Hematopoietic multipotent progenitor cell treated with erythropoietin and hydrocortisone succinate and interleukin-3 and kit ligand, for 4 days (in vitro differentiated cells): ENCODE results near the gene ARID1B.

ENCODE experiments used
- DNase-seq: peaks from one replicate; pipeline ENCODE4 v3.0.0-alpha.2; 2015

The ARID1B gene

DNA sequence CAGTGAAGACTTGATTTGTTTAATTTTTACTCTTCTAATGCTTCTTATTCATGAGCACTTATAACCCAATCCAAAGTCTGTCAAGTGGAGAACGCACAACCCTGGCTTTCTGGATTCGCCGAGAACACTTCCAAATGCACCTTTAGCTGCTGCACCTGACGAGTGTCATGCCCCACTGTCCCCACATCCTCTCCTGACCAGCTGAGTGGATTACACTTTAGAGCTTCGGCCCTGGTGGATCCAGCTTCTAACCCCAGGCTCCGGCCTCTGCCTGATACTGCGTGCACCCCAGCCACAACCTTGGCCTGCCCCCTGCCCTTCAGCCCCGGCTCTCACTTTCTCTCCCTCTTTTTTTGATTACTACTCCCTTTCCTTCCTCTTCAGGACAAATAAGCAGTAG, 287.3 kb downstream of the ARID1B start:
- no peak for DNase-seq

DNA sequence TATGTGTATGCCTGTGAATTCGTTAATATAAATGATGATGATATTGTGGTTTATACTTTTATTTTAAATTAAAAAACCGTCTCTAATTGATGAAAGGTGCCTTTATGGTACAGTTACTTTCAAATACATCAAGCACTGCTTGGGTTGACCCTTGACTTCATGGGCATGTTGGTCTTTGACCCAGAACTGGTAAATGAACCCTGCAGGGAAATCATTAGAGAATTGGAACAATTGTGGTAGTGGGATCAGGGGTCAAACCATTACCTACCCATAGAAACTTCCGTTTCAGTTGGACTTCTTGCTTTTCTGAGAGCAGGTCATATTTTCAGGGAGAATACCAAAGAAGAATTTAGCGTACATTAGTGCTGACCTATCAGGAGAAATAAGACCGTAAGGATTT, 288.2 kb downstream of the ARID1B start:
- DNase-seq: no peak

DNA sequence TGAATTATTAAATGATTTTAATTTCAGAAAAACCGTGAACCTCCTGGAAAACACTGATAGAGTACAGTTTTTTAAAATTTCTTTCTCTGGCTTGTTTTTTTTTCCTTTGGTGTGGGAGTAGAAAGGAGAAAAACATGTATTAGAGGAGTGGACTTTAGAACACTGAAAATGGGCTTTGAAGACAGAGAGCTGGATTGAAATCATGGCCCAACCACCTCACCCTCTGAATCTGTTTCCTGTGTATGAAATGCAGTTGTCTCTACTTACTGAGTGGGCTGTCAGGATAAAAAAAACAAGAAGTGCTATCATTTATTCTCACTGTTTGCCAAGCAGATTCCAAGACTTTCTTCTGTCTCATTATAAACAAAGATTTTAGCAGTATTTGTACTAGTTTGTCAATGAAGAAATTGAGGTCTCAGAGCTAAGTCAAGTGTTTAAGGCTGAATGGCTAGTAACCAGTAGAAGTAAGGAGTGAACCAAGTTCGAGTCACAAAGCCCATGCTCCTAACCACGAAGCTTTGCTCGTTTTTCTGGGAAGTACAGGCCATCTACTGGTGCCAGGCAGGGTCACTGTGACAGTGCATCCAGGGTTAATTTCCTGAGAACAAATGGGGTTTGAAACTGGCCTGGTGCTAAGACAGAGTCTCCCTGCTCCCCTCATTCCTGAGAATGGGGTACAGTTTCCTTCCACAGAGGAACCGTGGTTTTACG, 289.8 kb downstream of the ARID1B start:
- peak; percentile 64 for DNase-seq

- no peak for DNase-seq
Observed at GRCh38 chr6:157067507-157067906, 290.3 kb downstream of the ARID1B start.

- no peak for DNase-seq
Observed at GRCh38 chr6:157068691-157069324, 291.6 kb downstream of the ARID1B start.

DNA sequence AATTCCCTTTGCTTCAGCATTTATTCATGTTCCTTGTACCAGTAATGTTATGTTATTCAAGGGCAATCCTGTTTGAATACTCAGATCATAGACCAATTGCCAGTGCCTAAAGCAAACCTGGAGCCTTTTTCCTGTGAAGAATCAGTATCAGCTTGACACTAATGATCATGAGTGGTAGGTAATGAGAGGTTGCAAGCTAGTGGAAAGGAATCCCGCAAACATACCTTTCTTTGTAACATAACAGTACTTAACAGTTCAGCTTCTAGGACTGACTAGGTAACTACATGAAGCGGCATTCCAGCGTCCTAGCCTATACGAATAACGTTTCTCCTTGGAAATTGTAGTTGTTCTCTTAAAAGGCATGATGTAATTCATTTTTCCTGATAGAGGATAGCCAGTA, 292.4 kb downstream of the ARID1B start:
- no peak for DNase-seq

DNA sequence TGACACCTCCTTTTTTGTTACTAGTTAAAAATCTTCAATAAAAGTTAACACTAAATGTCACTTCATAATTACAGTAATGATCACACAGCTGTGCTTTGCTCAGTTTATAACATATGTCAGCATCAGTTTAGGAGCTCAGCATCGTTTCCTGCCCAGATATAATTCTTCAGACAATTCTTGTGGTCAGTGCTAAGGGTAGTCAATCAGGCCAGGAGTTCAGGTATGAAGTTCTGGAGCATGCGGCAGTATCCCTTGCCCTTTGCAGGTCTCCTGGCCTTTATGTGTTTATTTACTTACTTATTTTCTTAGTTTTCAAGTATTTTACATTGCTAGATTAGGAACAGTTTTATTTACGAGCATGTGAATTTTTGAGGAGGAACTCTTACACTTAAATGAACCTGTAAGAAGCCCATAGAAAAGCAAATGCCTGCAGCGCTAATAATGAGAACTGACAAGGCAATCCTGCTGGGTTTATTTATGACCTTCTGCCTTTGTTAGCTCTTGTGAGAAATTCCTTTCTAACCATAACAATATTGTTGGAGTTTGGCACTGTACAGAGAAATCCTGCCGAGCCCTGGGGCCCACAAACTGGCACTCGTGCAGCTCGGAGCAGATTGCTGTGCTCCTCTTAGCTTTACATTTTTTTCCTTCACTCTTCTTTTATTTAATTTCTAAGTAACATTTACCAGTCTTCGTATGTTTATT, 293.4 kb downstream of the ARID1B start:
- DNase-seq: no peak

DNA sequence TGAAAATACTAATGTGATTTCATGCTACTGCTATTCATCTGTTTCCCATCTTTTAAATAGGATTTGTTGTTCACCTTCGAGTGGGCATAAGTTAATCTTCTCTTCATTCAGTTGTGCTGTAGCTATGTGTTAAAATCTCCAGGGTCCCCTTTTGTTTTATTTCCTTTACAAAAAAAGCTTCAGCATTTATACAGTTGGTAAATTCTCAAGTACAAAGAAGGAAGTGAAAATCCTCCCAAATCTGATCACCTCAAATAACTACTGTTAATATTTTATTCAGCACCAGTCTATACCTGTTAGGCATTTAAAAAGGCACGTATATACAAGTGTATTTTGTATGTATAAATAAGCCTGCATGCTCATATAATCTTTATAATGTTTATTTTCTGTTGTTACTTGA, 294.9 kb downstream of the ARID1B start:
- no peak for DNase-seq

DNA sequence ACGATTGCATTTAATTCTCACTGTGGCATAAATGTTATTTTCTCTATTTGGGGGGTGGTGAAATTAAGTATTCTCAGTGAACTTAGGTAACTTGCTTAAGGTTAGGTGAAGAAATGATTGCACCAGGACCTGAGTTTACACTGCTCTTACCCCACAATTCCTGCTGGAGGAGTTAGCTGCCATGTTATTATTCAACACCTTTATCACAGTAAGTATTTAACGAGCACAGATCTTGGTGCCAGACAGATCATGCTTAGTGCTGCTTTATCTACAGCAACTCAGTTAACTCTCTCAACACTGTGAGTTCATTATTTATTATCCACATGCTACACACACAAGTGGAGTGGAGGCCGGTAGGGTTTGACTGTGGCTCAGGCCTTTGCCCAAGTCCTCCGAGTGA, 296.4 kb downstream of the ARID1B start:
- no peak for DNase-seq

DNA sequence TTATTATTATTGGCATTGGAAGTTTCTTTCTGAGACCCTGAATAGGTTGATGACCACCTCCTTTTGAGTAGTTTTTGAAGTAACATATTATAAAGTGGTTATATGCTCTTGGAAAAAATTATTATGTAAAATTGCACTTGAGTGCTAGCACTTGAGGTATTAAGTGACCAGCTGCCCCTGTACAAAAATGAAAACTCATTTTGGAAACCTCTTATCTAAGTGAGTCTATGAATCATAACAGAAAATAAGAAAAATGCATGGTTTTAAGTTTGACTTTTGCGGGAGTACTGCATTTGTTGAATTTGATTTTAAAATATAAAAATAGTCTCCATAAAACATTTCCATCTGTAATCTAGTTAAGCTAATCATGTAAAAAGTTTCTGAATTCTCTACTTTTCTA, 297.8 kb downstream of the ARID1B start:
- no peak for DNase-seq

DNA sequence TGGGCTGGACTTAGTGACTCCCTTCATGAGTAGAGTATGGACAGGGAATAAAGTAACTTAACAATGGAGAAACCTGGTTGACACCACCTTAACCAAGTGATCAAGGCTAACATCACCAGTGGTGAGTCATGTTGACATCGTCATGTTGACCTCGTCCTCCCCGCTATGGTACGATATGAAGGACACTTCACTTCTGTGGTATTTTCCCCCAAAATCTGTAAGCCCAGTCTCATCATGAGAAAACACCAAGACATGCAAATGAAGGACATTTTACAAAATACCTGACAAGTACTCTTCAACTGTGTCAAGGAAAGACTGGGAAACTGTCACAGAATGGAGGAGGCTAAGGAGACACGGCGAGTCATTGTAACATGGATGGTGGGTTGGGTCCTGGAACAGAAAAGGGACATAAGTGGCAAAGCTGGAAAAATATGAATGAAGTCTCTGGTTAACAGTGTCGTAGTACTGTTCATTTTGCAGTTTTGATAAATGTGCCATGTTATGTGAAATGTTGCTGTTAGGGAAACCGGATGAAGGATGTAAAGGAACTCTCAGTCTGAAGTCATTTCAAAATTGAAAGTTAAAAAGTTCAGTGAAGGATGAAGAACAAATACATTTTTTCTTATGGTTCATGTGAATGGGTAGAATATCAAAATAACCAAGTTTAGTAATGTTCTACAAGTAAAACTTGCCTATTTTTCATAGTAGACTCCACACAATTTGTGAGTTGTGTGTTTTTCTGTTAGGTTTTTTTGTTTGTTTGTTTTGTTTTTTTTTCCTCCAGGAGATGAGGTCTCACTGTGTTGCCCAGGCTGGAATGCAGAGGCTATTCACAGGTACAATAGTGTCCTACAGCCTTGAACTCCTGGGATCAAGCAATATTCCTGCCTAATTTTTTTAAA, 298.6 kb downstream of the ARID1B start:
- no peak for DNase-seq

GRCh38 chr6:157076451-157076822, 299.3 kb downstream of the ARID1B start:
- DNase-seq: no peak

DNA sequence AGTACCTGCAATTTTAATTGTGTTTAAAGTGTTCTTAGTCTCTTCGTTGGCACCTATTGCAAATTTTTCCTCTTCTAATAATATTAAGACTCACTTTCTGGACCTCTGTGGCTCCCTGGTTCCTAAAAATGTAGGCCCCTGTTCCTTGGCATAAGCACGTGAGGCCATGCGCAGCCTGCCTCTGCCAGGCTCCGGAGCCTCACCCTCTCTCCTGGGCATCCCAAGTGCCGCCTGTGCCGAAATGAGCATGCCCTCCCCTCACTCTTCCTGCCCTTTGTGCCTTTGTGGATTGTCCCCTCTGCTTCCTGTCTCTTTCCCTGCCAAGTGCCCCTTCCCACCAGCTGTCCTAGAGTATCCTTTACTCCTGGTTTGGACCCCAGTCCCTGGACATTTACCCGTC, 300.1 kb downstream of the ARID1B start:
- DNase-seq: no peak

- DNase-seq: no peak
Observed at GRCh38 chr6:157078326-157078725, 301.1 kb downstream of the ARID1B start.

DNA sequence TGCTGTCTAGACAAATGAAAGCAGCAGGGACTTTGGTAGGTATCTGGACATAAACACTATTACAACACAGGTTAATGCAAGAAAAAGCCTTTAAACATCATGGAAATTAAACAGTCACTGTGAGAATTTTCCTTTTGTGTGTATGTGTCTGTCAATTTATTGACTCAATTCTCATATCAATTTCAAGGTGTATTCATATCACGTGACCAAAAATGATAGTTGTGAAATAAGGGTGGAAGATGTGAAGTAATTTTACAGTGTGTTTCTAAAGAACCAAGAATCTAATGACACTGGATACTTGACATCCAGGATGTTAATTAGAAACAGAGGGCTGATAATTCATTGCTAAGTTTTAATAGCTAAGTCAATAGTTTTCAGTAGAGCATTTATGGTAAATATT, 302.1 kb downstream of the ARID1B start:
- no peak for DNase-seq

DNA sequence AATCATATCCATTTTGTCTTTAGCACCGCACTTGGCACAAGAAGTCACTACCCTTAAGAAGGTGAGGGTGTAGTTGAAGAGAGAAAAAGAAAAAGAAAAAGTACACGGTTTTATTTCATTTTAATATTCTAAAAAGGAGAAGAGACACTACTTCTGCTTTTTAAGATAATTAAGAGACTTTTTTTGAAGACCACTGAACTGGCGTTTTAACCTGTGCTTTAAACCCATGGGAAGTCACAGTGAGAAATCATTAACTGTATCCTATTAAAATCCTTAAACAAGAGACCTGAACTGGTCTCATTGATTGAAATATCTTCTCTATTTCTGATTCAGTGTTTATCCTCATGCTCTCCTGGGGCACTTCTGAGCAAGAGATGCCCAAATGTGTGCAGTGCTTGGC, 302.6 kb downstream of the ARID1B start:
- DNase-seq: peak; percentile 38

DNA sequence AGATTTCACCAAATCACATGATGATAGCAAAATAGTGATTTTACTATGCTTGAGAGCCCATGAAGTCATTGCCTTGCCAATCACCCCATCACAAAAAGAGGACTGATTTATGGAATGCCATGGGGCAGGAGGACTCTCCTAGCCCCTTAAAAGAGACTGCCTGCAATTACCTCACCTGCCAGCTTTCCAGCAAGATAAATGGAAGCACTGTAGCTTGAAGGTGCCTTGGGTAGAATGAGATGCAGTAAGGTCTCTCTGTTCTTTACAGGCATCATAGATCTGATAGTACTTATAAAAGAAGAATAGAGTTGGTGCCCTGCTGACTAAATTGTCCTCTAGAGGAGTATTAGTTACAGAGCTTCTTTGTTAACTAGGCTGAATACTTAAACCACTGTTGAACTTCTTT, 303.8 kb downstream of the ARID1B start:
- DNase-seq: no peak

GRCh38 chr6:157083343-157083742, 306.2 kb downstream of the ARID1B start:
- DNase-seq: no peak

- DNase-seq: no peak
Observed at GRCh38 chr6:157086632-157087031, 309.5 kb downstream of the ARID1B start.

DNA sequence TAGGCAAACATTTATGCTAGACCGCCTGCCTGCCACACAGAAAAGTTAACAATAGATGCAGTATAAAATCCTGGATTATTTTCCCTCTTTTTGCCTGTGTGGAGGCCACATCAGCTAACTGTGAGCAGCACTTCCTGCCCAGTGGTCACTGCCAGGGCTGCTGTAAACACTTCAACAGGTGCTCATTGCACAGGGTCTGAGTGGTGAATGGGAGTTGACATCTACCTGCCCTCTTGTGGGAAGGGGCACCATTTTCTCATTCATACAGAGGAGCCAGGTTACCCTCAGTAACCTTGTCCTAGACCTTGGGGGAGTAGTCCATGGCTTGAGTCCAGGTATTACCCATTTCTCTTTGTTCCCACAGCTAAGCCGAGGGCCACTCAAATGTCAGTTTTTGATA, 310.8 kb downstream of the ARID1B start:
- no peak for DNase-seq

GRCh38 chr6:157088841-157089240, 311.7 kb downstream of the ARID1B start:
- DNase-seq: no peak

DNA sequence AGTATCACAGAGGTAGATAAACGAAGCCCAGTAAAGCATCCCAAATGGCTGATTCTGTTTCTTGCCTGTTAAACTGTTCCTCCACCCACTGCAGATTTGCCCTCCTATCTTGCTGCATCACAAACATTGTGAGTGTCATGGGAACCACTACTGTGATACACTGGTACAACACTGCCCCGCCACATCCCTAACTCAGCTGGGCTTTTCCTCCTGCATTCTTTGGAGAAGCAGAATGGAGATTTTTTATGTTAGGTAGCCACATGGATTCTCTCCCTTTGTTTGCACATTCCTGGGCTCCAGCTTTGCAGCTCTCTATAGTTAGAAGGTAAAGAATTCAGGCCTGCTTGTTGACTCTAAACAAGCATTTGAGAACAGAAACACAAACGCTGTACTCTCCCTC, 312.1 kb downstream of the ARID1B start:
- no peak for DNase-seq

DNA sequence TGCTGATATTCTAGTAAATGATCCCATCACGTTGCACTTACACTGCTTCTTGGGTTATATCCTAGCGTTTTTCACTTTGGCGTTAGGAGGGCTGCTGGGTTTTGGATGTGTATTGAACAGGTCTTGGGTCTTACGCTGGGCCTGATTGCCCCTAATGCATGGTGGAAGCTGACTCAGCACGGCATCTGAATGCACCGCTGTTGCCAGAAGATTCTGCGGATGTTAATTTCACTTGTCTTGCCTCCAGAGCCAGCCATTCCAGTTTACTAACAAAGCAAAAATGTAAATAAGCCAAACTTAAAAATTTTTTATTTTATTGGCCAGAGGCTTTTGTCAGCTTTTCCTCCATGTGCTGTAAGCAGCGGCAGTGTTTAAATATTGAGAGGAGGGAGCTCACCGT, 312.7 kb downstream of the ARID1B start:
- no peak for DNase-seq
